LNCAP (cell line): Measurements from ENCODE around the gene EFCAB14.

Experiments
- TF ChIP-seq, protein P1 (sequence below): fragments of 450-650 bp; IDR thresholded peaks from 2 replicates; pipeline ENCODE4 v1.5.1; 2017; ENCODE audit warnings: mild to moderate bottlenecking

EFCAB14 gene

DNA sequence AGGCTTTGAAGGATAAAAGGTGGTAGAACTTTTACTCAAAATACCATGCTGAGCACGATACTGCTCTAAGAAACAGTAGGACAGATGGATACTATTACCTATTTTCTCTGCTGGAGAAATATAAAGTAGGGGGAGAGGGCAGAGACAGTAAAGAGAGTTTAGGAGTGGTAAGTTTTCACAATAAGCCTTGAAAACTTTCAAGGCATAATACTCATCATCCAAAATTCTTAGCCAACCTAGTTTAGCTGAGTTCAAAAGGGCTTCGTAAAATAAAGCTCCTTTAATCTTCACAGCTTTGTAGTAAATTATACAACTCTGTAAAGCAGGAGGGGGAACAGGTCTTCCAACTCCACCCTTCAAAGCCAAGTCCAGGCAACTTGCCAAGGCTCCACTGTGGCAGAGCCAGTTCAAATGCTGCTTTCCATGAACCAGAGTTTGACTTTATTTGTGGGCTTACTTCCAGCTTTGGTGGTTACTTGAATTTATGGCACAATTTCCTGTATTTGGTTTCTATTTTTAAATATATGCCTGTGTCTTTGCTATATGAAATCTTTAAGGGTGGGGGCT is 31.7 kb downstream of the EFCAB14 start:
- TF ChIP-seq, protein P1, sequence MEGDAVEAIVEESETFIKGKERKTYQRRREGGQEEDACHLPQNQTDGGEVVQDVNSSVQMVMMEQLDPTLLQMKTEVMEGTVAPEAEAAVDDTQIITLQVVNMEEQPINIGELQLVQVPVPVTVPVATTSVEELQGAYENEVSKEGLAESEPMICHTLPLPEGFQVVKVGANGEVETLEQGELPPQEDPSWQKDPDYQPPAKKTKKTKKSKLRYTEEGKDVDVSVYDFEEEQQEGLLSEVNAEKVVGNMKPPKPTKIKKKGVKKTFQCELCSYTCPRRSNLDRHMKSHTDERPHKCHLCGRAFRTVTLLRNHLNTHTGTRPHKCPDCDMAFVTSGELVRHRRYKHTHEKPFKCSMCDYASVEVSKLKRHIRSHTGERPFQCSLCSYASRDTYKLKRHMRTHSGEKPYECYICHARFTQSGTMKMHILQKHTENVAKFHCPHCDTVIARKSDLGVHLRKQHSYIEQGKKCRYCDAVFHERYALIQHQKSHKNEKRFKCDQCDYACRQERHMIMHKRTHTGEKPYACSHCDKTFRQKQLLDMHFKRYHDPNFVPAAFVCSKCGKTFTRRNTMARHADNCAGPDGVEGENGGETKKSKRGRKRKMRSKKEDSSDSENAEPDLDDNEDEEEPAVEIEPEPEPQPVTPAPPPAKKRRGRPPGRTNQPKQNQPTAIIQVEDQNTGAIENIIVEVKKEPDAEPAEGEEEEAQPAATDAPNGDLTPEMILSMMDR = no peak

DNA sequence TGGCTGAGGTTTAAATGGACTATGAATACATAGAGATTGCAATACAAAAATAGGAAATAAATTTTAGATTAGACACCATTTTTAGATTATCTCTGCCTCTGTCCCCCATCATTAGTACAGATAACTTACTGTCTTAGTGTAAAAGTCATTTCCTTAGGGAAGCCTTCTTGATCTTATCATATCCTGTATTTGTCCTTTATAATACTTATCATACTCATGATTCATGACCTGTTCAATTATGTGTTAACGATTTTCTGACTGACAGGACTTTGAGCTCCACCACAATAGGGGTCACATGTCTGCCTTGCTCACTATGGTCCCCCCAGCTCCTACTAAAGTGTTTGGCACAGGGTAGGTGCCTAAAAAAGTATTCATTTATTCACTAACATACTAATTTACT is 32.7 kb downstream of the EFCAB14 start:
- TF ChIP-seq, protein P1 = no peak

DNA sequence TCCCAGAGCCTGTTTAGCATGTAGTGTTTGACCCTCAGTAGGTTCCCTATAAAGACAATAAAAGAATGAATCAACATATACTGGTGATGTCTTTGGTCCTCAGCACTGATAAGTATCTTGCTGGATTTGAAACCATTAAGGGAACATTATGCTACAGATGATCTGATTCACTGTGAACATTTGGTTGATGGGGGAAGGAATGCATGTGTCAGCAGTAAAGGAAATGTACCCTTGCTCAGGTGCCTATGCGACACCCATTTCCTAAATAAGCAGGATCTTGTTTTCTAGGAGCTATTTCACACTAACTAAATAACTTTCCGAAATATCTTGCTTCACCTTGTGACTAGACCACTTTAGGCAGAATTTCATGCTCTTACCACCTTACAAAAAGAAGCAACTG is 34.2 kb downstream of the EFCAB14 start:
- TF ChIP-seq, protein P1 = no peak

- TF ChIP-seq, protein P1 = no peak
Observed at GRCh38 chr1:46682064-46682463, 36.9 kb downstream of the EFCAB14 start.

DNA sequence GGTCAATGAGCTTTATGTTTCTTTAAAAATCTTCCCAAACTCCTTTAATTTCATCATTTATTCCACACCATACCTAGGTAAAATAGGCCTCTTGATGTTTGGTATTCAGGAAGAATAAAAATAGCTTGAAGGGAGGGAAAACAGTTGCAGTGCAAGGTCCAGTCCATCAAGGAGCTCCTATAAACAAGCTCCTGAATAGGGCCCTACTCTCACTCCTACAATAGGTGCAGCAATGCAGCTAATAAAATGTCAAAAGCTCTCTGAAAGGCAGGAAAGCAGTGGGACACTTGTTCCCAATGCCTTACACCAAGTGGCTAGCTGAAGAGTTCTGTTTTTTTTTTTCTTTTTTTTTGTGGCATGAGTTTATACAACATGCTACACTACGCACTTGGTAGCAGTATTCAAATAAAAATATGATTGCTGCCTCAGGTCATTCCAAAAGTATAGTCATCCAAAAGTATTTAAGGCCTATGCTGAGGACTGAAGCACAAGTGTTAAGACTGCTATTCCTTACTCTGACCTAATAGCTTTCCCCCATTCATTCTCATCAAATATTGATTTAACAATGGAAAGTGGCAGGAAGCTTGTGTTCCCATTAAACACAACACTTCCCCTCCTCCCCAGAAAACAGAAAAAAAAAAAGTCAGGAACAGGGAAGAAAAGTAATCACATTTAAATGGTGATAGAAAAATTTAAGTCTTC is 37.4 kb downstream of the EFCAB14 start:
- TF ChIP-seq, protein P1 = no peak

DNA sequence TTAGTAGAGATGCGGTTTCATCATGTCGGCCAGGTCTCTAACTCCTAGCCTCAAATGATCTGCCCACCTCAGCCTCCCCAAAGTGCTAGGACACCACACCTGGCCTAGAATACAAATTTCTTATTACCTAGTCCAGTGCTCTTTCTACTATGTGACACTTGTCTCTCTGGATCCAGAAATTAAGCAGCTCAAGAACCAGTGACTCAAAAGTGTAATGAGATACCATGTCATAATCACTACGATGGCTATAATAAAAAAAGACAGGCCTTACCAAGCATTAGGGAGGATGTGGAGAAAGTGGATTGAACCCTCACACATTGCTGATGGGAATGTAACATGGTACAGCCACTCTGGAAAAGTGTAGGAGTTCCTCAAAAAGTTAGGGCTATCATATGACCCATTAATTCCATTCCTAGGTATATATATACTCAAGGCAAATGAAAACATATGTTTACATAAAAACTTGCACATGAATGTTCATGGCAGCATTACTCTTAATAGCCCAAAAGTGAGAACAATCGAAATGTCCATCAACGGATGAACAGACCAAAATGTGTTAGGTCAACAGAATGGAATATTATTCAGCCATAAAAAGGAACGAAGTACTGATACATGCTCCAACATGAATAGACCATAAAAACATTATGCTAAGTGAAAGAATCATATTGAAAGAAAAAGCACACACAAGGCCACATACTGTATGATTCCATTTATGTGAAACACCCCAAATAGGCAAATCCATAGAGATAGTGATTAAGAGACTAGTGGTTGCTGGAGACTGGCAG is 38.9 kb downstream of the EFCAB14 start:
- TF ChIP-seq, protein P1 = no peak

GRCh38 chr1:46677339-46677738 is 41.6 kb downstream of the EFCAB14 start:
- TF ChIP-seq, protein P1 = no peak
